Activated T-cell treated with anti-CD3 and anti-CD28 coated beads for 24 hours (primary cell): ENCODE data around the gene PDE2A.

ENCODE experiments used
- DNase-seq: peaks from one replicate; pipeline ENCODE4 v3.0.0-alpha.2; 2020; ENCODE audit warnings: low read depth

The PDE2A gene

DNA sequence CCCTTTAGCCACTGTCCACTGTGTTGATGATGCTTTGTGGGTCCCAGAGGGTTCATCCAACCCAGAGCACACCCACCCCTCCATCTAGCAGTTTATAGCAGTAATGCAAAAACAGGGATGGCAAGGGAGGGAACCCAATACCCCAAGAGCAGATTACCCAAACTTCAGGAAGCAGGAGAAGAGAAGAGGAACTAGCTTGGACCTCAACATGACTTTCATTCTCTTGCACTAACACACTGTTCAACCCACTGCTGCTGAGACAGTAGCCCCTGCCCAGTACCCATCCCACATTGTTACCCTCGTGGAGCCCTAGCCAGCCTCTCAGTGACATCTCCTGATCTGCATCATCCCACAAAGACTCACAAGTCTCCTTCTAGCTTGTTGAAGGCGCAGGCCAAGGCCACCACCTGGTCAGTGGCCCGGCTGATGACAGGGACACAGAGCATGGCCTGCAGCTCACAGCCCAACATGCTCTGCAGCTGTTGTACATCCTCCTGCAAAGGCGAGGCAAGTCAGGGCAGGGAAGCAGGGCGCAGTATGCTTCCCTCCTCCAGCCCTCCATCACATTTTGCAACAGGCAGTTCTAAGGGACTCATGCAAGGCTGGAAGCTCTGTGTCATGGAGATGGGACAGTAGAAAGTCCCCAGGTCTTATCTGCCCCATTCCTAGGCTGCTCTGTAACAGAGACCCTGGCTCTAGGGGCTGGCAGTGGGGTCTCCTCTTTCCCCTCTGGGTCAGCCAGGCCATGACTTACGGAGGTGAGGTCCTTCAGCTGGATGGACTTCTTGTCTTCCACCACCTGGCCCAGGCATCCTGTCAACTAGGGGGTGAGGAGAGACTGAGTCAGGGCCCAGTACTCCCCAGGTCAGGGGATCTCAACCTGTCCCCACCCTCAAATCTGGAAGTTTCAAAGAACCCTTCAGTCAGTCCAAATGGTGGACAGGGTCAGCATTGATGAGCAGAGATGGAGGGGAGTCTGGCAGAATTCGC, 85.5 kb downstream of the PDE2A start:
- no peak for DNase-seq

DNA sequence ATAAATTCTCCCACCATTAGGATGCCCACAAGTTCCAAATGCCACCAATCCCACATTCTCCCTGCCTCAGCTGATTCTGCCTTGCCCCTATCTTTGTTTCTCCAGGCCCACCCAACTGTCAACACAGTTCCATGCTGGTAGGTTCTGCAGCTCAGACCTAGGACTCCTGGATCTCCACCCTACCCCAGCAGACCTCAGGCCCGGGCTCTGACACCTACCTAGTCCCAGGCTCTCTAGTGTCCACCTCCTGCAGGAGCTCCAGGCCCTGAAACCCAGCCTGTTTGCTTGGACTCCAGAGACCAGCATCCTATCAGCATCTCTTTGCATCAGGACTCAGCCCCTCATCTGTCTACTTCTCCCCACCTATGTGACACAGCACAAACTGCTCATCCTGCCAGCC, 86.5 kb downstream of the PDE2A start:
- DNase-seq = no peak

DNA sequence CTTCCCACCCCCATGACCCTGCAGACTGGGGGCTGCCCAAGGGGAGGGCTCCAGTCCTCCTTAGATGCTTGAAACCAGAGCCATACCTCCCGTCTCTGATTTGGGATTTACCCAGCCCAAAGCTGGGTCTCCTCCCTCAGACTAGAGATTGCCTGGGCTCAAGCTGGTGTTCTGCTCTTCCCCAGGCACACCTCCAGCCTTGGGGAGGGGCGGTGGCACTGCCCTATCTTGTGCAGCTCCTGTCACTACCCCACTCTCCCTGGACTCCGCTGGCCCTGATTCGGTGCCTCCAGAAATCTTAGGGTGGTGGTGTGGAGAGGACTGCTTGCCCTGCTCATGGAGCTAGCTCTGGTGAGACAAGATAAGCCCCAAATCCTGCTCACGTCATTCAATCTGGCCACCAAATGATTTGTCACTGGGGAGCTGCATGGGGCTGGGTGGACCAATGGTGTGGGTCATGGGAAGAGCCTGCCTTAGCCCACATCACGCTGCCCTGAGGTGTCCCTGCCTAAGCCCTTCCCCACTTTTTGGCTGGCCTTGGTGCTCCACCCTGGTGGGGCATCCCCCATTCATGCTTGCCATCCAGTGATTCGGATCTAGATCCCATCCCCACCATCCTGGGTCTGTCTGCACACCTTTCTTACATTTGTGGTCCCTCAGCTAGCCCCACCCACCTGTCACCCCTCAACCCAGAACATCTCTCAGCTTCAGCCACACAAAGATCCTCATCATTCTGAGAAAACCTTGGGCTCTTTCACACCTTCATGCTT, 87.7 kb downstream of the PDE2A start:
- no peak for DNase-seq

DNA sequence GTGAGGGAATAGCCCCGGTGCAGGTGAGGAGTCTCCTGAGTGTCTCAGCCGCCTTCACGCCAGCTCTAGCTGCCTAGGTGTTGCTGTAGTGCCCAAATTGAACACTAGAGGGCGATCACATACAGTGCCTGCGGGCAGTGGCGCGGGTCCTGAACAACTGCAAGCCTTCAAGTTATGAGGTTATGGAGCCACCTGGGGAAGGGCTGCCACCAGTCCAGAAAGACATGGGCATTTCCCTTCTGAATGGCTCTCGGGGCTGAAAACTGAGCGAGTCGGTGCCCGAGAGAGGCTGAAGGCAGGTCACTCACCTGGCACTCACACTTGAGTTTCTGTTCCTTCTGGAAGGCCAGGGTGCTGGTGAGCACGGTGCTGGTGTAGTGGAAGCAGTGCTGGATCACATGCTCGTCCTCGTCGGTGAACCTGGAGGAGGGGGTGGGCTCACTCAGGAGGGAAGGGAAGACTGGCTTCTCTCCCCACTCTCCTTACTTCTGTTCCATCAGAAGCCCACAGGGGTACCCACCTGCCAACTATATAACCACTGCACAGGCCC, 88.4 kb downstream of the PDE2A start:
- DNase-seq = peak; percentile 33

DNA sequence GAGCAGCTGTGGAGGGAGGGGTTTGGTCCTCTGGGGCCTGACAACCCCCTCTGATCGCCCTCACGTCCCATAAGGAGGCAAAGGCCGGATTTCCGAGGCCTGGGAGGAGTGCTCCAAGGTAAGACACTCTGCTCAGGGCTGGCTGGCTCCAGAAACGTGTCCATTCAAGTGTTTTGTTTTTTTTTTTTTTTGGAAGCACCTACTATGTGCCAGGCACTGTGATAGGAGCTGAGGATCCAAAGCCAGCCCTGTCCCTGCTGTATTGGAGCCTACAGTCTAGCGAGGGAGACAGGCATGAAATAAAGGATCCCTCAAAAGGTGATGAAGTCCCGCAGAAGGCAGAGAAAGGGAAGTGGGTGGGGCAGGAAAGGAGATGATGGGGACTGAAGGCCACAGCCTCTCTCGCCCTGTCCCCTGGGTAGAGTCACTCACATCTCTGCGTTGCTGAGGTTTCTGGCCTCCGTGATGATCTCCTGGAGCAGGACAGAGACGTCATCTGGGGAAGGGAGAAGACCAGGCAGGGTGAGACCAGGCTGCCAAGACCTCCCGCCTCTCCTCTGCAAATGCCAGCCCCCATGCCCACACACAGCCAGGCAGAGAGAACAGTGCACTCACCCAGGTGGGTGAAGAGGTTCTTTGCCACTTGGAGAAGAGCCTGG, 89.2 kb downstream of the PDE2A start:
- DNase-seq = no peak

DNA sequence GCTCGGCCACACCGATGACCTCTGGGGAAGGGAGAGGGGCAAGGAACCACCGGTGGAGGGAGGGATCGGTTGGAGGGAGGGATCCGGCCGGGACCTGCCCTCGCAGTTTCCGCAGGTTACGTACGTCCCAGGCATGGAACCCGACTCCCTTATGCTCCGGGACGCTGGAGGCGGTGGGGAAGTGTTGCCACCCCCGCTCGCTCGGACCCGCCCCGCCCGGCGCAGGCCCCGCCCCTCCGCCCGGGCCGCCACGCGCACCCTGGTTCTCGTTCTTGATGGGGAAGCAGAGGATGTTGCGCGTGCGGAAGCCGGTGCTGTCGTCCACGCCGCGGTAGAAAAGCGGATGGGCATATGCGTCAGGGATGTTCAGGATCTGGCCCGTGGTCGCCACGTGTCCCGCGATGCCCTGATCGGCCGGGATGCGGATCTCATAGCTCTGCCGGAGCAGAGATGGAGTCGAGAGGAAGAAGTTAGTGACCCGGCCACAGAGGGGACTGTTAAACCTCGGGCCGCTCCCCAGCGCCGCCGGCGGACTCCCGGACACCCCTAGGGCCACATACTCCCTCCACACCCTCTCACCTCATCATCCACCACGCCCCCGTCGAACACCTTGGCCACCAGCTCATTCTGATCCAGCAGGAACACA, 89.8 kb downstream of the PDE2A start:
- peak; percentile 35 for DNase-seq

DNA sequence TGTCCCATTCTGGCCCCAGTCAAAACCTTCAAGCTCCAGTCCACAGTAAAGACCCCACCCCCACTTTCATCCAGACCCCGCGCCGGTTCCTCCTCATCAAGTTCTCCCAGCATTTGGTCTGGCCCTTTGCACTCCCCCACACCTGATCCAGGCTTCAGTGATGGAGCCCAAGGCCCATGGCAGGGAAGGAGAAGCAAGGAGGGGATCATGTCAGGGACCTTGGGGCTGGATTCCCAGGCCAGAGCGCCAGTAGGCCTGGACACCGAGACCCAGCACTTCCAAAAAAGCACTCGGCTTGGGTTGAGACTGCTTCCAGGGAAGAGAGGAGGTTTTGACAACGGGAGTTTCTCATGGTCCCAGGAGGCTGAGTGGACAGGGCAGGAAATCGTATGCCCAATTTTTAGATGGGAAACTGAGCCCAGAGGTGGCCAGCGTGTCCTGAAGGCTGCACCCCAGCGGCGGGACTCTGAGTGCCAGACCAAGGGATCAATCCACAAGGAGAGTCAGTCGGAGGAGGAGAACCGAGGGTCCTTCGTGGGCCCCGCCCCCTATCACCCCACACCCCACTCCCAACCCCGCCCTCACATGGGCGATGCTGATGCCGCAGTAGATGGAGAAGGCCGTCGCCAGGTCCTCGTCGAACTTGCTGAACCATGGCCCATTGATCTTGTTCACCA, 90.5 kb downstream of the PDE2A start:
- no peak for DNase-seq

DNA sequence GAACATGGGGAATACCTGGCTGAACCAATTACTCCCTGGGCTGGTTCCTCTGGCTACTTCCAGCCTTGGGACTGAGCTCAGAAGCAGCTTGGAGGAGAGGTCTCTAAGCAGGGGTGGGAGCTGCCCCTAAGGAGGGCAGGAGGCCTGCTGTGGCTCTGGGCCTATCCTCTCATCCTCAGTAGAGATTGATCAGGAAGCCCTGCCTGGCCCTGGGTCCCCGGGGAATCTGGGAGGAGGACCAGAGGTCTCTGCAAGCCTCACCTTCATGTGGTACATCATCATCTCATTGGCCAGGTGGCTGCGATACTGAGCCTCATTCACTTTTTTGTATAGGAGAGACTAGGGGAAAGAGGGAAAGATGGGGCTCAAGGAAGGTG, 91.1 kb downstream of the PDE2A start:
- DNase-seq = no peak

DNA sequence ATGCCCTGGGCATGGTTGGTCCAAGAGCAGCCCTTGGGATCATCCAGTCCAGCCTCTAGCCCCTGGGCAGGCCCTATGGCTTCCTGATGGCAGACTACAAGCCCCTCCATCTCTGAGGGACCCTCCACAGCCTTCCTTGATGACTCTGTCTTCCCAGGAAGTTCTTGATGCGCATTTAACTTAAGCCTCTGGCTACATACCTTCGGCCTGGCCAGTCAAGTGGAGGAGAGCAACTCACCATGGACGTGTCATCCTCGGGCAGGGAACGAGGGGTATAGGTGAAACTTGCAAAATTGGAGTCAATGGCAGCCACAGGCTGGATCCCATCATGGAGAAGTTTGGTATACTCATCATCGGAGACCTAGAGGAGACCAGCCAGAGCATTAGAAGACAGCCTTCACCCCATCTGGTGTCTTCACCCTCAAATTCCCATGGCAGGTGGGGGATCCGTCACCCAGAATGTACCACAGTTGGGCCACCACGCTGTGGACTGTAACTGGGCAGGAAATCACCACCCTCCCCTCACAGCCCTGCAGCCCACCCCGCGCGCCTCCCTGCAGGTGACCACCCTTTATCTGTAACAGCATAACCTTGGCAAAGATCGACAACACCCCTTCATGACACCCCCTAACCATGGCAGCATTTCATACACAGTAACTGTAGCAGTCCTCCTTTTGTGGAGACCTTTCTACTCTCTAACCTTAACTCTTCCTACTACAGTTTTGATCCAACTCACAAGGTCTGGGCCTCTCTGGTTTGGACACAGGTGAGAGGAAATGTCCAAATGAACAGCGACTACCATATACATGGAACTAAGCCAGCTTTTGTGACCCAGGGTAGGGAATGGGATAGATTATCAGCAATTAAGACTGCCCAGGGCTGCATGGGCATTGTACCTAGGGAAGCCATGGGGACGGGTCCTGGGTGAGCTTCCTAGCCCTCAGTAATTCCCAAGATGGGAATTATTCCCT, 91.7 kb downstream of the PDE2A start:
- no peak for DNase-seq

DNA sequence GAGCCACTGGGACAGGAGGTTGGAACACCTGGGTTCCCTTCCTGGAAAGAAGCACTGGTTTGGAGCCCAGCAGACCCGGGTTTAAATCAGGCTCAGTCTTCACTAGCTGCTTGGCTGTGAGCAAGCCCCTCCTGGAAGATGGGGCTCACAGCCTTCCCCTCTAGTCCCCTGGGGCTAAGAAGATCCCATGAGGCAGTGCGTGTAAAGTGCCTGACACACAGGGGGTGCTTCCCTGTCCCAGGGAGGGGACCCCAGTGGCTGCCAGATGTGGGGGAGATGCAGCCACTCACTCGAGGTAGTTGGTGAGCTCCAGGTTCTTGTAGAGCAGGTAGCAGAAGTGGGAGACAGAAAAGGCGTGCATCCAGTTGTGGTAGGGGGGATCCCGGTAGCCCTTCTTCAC, 93.2 kb downstream of the PDE2A start:
- DNase-seq = no peak

DNA sequence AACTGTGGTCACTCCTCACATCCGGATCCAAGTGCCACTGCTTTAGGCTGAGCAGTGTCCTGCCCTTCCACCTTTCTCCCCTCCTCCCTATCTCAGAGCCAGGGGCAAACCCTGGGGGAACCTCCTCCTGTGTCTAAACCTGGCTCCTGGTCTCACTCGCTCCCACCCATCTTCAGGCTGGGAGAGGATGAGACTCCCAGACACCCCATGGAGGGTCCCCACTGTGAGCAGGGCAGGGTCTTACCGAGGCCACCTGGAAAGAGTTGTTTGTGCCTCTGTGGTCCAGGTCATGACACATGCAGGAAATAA, 93.6 kb downstream of the PDE2A start:
- DNase-seq = no peak

DNA sequence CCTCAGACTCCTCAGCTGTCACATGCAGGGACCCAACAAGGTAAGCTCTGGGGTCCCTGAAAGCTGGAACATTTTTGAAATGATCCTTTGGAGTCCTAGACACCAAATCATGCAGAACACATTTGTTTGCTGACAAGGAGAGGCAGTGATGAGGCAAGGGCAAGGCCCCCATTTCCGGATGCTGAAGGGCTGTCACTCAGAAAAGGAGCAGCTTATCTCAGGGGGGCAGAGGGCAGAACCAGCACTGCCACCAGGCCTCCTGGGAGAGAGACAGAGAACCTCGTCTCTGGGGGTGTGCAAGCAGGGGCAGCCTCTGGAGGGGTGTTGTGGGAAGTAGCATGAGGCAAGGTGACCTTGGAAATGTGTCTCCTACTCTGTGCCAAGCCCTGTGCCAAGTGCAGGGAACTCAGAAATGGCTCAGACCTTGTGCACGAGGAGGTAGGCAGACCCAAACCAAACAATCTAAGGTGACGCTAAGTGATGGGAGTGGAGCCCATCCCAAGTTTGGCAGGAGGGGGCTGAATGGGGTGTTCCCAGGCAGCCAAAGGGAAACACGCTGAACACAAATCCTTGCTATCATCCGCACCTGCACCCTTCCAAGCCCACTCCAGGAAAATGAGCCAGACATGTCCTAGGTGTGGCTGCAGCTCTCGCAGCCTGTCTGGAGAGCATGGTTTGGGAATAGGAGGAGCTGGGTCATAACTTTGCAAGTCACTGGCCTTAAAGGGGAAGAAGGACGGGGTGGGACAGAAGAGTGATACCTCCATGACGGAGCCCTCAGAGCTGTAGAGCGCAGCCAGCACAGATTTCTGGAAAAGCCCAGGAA, 94.2 kb downstream of the PDE2A start:
- no peak for DNase-seq

DNA sequence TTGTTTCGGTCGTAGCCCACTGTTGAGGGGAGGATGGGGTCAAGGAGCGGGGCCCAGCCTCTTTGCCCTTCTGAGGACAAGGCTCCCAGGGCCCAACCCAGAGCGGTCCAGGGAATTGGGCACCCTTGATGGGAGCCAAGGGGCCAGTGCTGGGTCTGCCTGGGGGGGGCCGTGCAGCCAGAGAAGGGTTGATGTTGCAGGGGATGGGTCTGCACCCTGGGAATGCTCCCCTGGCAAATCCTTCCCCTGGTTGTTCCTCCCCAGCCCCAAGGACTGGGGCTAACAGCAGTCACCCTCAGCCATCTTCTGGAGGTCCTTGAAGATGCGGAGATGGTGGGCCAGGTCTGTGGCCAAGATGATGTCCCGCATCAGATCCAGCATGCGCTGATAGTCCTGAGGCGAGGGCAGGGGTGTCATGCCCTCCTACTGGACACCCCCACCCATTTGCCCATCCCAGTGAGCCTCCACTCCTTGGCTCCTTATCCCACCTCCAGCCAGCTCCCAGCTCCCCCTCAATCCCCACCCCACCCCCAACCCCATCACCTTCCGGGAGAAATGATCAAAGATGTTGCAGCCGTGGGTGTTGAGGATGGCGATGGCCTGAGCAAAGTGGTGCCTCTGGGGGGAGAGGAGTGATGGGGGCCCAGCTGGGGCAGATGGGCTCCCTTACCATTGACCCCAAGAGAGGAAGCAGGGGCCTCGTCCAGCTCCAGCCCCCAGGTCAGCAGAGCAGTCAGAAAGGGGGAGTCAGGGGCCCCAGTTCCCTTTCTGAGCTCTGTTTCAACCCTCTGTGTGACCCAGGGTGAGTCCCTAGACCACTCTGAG, 95.0 kb downstream of the PDE2A start:
- no peak for DNase-seq

DNA sequence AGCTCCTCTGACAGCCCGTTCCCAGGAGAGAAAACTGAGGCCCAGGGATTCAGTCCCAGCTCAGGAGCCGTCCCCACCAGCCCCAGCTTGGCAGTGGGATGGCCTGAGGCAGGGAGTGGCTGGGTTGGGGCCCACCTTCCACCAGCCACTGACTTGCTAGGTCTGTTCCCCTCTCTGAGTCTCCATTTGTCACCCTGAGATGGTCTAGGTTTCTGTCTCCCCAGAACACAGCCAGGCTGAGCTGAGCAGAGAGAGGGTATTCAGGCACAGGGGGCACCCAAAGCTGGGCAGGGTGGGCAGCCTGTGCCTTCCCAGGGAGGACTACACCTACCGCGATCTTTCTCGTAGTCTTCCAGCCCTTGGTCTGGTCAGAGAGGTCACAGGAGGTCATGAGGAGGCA, 95.7 kb downstream of the PDE2A start:
- DNase-seq = no peak

DNA sequence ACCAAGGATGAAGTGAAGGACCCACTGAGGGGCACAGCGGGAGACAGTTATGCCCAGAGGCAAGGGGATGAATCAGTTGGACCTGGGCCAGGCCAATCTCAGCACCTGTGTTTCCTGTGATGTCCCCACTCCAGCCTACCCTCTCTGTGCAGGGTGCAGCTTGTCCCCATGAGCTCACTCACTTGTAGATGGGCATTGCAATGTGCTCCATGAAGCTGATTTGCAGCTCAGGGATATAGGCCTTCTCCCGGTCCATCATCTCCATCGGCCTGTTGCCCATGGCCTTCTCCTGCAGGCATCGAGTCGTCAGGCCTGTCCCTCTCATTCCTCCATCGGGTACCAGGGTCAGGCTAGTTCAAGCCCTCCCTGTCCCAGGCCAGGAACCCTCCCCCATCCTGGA, 96.2 kb downstream of the PDE2A start:
- DNase-seq = no peak

DNA sequence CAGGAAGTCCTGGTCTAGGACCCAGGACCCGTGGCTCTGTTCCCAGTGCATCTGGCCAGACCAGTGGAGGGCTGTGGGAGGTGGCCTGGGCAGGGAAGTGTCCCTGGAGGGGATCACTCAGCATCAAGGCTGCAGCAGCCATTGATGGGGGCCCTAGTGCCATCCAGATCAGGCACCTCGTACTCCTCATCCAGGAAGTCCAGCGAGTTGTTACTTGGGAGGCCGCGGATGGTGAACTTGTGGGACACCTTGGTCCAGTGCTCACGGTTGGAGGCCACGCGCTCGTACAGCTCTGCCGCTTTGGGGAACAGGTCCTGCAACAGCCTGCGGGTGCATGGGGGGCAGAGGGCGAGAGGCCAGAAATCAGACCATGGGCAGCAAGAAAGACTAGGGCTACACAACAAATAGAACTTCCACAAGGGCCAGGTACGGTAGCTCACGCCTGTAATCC, 96.9 kb downstream of the PDE2A start:
- DNase-seq = no peak

DNA sequence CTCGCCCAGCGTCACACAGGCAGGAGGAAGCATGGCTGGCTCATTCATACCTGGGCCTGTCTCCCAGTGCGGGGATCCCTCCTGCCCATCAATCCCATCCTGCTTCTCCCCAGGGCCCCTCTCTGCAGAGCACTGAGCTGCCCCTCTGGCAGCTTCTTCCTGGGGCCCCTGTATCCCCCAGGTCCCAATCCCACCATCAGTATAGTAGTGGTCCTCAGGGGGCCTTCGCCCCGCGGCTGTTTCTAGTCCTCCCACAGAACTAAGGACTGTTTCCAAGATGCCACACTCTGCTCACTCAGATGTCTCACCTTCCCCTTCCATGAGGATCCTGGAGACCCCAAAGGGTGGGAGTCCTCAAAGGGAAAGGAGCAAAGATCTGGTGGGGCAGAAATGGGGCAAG, 97.6 kb downstream of the PDE2A start:
- DNase-seq = no peak

DNA sequence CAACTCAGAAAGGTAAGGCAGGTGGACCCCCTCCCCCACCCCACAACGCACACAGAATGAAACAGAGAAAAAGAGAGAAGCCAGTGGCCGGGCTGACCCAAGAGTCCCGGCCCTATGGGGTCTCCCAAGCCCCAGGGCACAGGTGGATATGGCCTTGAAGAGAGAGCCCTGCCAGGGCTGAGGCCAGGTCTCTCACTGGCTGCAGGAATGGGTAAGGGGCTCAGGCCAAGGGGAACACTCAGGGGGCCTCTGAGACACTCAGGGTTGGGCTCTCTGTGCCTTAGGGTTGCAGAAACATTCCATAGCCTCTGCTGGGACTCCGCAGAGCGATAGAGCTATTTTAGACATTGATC, 98.0 kb downstream of the PDE2A start:
- no peak for DNase-seq
